ENCODE measurements around the gene SDHAF3. TPM values are rescaled to one million over a fixed set of nuclear protein-coding genes. Genes with fewer than 3 reads are reported as not detected.

SDHAF3 gene
- polyA plus RNA-seq, 3 donors: 2.9 to 23.3 (median 23.2) TPM

DNA sequence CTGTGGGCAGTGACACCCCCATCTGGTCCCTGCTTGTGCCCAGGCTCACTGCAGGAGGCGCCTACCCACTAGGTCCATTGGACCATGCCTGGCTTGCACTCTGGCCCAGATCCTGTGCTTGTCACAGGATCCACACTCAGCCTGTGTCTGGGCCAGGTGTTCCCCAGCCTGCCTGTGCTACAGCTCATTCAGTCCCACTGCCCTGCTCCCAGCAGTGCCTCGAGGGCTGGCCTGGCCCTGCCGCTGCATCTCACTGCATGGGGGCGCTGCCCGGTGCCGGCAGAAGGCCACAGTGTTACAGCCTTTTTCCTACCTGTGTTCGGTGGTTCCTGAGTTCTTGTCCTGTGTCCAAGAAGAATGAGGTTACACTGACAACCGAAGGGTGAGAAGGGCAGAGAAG is 21.3 kb downstream of the SDHAF3 start:
- H3K36me3 Mint-ChIP-seq: peaks cover 10 to 25% of the 10 kb centered on the region in 2 donors
- intact Hi-C loops (cut with micrococcal nuclease): no loop called here

DNA sequence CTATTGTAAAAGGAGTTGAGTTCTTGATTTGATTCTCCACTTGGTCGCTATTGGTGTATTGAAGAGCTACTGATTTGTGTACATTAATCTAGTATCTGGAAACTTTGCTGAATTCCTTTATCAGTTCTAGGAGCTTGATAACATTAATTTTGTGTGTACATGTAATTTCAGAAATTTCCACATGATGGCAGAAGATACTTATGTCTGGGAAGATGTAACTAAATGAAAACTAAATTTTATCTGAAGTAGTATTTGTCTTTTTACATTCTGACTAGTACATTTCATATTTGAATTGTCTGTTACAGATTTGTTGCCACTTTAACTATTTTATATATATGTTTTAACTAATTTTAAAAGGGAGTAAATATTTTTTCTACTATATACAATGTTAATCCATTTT is 27.6 kb downstream of the SDHAF3 start:
- Histone ChIP-seq H2AFZ (ENCODE audit: insufficient read depth, low read depth, low read length, poor library complexity, severe bottlenecking) (no peak overlapping the region), H3K9ac (ENCODE audit: insufficient read depth, low read length, poor library complexity, severe bottlenecking) (no peak overlapping the region), H3K4me3 (replicated peaks in 1 of 3; ENCODE audit: low read depth in 2 of 3, low read length in 3 of 3) (no peak overlapping the region), H3K79me2 (ENCODE audit: insufficient read depth, low read length) (no peaks in the 10 kb centered on the region), H3K9me3 (replicated peaks in 1 of 2; ENCODE audit: control insufficient read depth in 1 of 2, insufficient read depth in 1 of 2, low read length in 2 of 2) (peaks cover 3 to 20% of the 10 kb centered on the region in 2 donors), H3K27me3 (ENCODE audit: control insufficient read depth in 2 of 2, insufficient read depth in 2 of 2, low read length in 2 of 2) (no peaks in the 10 kb centered on the region), H3K4me1 (ENCODE audit: control insufficient read depth in 1 of 2, insufficient read depth in 2 of 2, low read length in 2 of 2) (no peaks in the 10 kb centered on the region), H3K36me3 (replicated peaks in 1 of 2; ENCODE audit: control insufficient read depth in 1 of 2, insufficient read depth in 2 of 2, low read length in 2 of 2) (no peaks in the 10 kb centered on the region), H3K27ac (ENCODE audit: low read depth in 1 of 2, low read length in 2 of 2) (no peak overlapping the region), H4K20me1 (ENCODE audit: insufficient read depth, low read length) (no peaks in the 10 kb centered on the region), H3K4me2 (replicated peaks; ENCODE audit: extremely low read depth, low read length, poor library complexity, severe bottlenecking) (no peak overlapping the region)
- intact Hi-C loops (cut with micrococcal nuclease): no loop called here
- Mint-ChIP-seq H3K27me3 (ENCODE audit: low read depth in 3 of 3) (no peaks in the 10 kb centered on the region), H3K27ac (no peak overlapping the region), H3K9me3 (peaks cover 11 to 22% (median 18%) of the 10 kb centered on the region in 7 donors), H3K36me3 (peaks cover 12 to 18% of the 10 kb centered on the region in 2 donors), H3K4me3 (no peak overlapping the region), H3K4me1 (no peaks in the 10 kb centered on the region)
- peak; percentile 9 to 42 (median 14) for DNase-seq
- no CpG with 5 or more reads among the region's 1 CpG for WGBS (ENCODE audit: insufficient coverage)
- TF ChIP-seq, protein P1, sequence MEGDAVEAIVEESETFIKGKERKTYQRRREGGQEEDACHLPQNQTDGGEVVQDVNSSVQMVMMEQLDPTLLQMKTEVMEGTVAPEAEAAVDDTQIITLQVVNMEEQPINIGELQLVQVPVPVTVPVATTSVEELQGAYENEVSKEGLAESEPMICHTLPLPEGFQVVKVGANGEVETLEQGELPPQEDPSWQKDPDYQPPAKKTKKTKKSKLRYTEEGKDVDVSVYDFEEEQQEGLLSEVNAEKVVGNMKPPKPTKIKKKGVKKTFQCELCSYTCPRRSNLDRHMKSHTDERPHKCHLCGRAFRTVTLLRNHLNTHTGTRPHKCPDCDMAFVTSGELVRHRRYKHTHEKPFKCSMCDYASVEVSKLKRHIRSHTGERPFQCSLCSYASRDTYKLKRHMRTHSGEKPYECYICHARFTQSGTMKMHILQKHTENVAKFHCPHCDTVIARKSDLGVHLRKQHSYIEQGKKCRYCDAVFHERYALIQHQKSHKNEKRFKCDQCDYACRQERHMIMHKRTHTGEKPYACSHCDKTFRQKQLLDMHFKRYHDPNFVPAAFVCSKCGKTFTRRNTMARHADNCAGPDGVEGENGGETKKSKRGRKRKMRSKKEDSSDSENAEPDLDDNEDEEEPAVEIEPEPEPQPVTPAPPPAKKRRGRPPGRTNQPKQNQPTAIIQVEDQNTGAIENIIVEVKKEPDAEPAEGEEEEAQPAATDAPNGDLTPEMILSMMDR (IDR thresholded peaks at IDR 0.05): peak; percentile 73

More for the DNA sequence above, 21.3 kb downstream of the SDHAF3 start:
- Histone ChIP-seq H3K4me1 (ENCODE audit: control insufficient read depth in 1 of 2, insufficient read depth in 2 of 2, low read length in 2 of 2) (no peaks in the 10 kb centered on the region), H3K4me3 (replicated peaks in 1 of 3; ENCODE audit: low read depth in 2 of 3, low read length in 3 of 3) (no peak overlapping the region), H3K4me2 (replicated peaks; ENCODE audit: extremely low read depth, low read length, poor library complexity, severe bottlenecking) (no peak overlapping the region), H3K36me3 (replicated peaks in 1 of 2; ENCODE audit: control insufficient read depth in 1 of 2, insufficient read depth in 2 of 2, low read length in 2 of 2) (peaks cover 0 to 9% of the 10 kb centered on the region in 2 donors), H3K27me3 (ENCODE audit: control insufficient read depth in 2 of 2, insufficient read depth in 2 of 2, low read length in 2 of 2) (no peaks in the 10 kb centered on the region), H3K27ac (ENCODE audit: low read depth in 1 of 2, low read length in 2 of 2) (no peak overlapping the region), H3K9ac (ENCODE audit: insufficient read depth, low read length, poor library complexity, severe bottlenecking) (no peak overlapping the region), H4K20me1 (ENCODE audit: insufficient read depth, low read length) (no peaks in the 10 kb centered on the region), H2AFZ (ENCODE audit: insufficient read depth, low read depth, low read length, poor library complexity, severe bottlenecking) (no peak overlapping the region), H3K79me2 (ENCODE audit: insufficient read depth, low read length) (no peaks in the 10 kb centered on the region), H3K9me3 (replicated peaks in 1 of 2; ENCODE audit: control insufficient read depth in 1 of 2, insufficient read depth in 1 of 2, low read length in 2 of 2) (peaks cover 19 to 40% of the 10 kb centered on the region in 2 donors)
- 93% methylated on average over 8 of the region's 8 CpGs for WGBS (ENCODE audit: insufficient coverage)
- Mint-ChIP-seq H3K4me3 (no peak overlapping the region), H3K4me1 (no peaks in the 10 kb centered on the region), H3K27me3 (ENCODE audit: low read depth in 3 of 3) (peaks cover 0 to 2% (median 2%) of the 10 kb centered on the region in 3 donors), H3K9me3 (peaks cover 27 to 50% (median 40%) of the 10 kb centered on the region in 7 donors), H3K27ac (no peak overlapping the region)
- TF ChIP-seq, protein P1 (IDR thresholded peaks at IDR 0.05): no peak
- DNase-seq: no peak
